ENCODE results near the gene LEO1. TPM values are rescaled to one million over a fixed set of nuclear protein-coding genes. Genes with fewer than 3 reads are reported as not detected.

The LEO1 gene
- total RNA-seq, 4 donors from 2014 or later = 10.6 to 19.7 (median 14.4) TPM

DNA sequence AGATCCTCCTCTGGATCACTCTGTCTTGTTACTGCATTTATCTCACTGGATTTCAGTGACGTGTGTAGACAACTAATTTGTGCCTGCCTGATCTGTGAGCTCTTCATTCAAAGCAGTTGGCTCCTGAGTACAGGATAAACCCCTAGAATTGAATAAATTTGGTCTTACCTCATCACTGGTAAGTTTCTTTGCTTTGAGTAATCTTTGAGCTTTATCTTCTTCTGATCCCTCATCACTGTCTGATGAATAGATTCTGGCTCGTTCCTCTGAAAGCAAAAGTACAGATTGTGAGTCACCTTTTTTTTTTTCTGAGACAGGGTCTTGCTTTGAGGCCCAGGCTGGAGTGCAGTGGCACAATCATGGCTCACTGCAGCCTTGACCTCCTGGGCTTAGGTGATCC, 24.5 kb downstream of the LEO1 start:
- no peak overlapping the region for H3K4me3 ChIP-seq
- 82 to 88% methylated on average over 2 of the region's 2 CpGs for WGBS, 2 donors
- no peaks in the 10 kb centered on the region for H3K9me3 ChIP-seq
- H3K27ac ChIP-seq = no peak overlapping the region
- peaks cover 0 to 72% (median 16%) of the 10 kb centered on the region in 3 donors for H3K36me3 ChIP-seq
- no peaks in the 10 kb centered on the region for H3K27me3 ChIP-seq
- peaks cover 0 to 2% (median 0%) of the 10 kb centered on the region in 4 donors for H3K4me1 ChIP-seq
- DNase-seq (ENCODE audit: low spot score in 2 of 2) = no peak
- TF ChIP-seq EP300 (IDR thresholded peaks at IDR 0.05) (no peak), POLR2A (IDR thresholded peaks at IDR 0.05) (no peak)
- TF ChIP-seq, protein P1, sequence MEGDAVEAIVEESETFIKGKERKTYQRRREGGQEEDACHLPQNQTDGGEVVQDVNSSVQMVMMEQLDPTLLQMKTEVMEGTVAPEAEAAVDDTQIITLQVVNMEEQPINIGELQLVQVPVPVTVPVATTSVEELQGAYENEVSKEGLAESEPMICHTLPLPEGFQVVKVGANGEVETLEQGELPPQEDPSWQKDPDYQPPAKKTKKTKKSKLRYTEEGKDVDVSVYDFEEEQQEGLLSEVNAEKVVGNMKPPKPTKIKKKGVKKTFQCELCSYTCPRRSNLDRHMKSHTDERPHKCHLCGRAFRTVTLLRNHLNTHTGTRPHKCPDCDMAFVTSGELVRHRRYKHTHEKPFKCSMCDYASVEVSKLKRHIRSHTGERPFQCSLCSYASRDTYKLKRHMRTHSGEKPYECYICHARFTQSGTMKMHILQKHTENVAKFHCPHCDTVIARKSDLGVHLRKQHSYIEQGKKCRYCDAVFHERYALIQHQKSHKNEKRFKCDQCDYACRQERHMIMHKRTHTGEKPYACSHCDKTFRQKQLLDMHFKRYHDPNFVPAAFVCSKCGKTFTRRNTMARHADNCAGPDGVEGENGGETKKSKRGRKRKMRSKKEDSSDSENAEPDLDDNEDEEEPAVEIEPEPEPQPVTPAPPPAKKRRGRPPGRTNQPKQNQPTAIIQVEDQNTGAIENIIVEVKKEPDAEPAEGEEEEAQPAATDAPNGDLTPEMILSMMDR (IDR thresholded peaks at IDR 0.05) = no peak

DNA sequence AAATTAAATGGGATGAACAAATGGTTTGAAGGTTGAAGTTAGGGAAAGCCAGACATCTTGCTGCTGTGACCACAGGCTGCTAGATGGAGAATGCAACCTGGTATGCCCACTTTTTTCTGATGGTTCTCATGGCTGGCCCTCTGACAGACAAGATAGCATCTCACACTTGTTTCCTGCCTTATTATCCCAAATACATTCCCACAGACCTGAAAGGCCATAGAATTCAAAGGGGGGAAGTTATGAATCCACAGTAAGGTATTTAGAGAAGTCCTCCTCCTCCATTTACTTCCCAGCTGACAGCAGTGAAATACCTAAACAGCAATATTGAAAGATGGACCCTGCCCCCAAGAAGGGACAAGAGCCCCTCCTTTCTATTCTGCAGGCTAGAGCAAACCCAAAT, 32.4 kb downstream of the LEO1 start:
- TF ChIP-seq POLR2A (IDR thresholded peaks at IDR 0.05) (no peak), EP300 (IDR thresholded peaks at IDR 0.05) (no peak)
- TF ChIP-seq, protein P1 (IDR thresholded peaks at IDR 0.05) = no peak

DNA sequence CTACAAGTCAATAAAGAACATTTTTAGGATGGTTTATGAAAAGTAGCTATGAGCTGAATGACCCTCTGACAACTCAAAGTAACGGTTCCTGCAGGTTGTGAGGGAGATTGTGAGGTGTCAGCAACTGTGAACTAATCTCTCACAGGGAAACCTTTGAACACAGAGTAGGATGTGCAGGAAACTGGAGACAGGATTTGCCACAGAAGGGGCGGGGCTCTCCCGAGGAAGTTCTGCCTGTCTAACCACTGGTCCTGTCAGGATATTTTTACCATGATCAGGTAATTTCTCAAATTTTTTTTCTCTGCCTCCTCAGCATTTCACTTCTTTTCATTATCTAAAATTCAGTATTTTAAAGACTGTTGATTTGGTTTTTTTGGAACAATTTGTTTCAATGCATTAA, 33.3 kb downstream of the LEO1 start:
- Histone ChIP-seq H3K4me3 (no peak overlapping the region), H3K9me3 (no peaks in the 10 kb centered on the region), H3K4me1 (peaks cover 0 to 11% (median 0%) of the 10 kb centered on the region in 4 donors), H3K27me3 (no peaks in the 10 kb centered on the region), H3K36me3 (peaks cover 0 to 56% (median 0%) of the 10 kb centered on the region in 3 donors), H3K27ac (no peak overlapping the region)
- no peak for DNase-seq (ENCODE audit: low spot score in 2 of 2)
- TF ChIP-seq EP300 (IDR thresholded peaks at IDR 0.05) (no peak), POLR2A (IDR thresholded peaks at IDR 0.05) (no peak)
- TF ChIP-seq, protein P1 (IDR thresholded peaks at IDR 0.05) = no peak
- WGBS, 2 donors = 76 to 90% methylated on average over 3 of the region's 3 CpGs

More for the DNA sequence above, 32.4 kb downstream of the LEO1 start:
- H3K27ac ChIP-seq = no peak overlapping the region
- H3K9me3 ChIP-seq = no peaks in the 10 kb centered on the region
- H3K4me1 ChIP-seq = peaks cover 0 to 11% (median 0%) of the 10 kb centered on the region in 4 donors
- H3K36me3 ChIP-seq = peaks cover 0 to 53% (median 0%) of the 10 kb centered on the region in 3 donors
- H3K4me3 ChIP-seq = no peak overlapping the region
- no peak for DNase-seq (ENCODE audit: low spot score in 2 of 2)
- H3K27me3 ChIP-seq = no peaks in the 10 kb centered on the region

DNA sequence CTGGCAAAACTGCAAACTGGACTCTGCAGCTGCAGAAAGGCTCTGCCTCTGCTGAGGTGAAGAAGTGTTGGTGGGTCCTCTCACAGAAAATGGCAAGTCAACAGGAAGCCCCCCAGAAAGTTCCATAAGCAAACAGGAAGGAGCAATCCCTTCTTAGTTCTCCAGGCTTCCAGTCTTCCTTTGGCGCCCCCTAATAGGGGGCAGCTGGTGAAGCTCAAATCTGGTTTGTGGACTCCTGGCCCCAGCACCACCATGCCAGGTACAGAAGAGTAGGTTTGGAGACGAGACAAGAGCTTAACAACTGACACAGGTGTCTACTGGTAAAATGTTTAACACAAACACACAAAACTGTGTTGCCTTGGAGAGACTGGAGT, 35.5 kb downstream of the LEO1 start:
- Histone ChIP-seq H3K27ac (no peak overlapping the region), H3K27me3 (no peaks in the 10 kb centered on the region), H3K36me3 (peaks cover 0 to 54% (median 0%) of the 10 kb centered on the region in 3 donors), H3K4me3 (no peak overlapping the region), H3K4me1 (peaks cover 0 to 4% (median 0%) of the 10 kb centered on the region in 4 donors), H3K9me3 (no peaks in the 10 kb centered on the region)
- WGBS, 2 donors = 82 to 88% methylated on average over 2 of the region's 2 CpGs
- no peak for TF ChIP-seq POLR2A (IDR thresholded peaks at IDR 0.05)
- TF ChIP-seq EP300 (IDR thresholded peaks at IDR 0.05) = no peak
- TF ChIP-seq, protein P1 (IDR thresholded peaks at IDR 0.05) = no peak
- no peak for DNase-seq (ENCODE audit: low spot score in 2 of 2)

DNA sequence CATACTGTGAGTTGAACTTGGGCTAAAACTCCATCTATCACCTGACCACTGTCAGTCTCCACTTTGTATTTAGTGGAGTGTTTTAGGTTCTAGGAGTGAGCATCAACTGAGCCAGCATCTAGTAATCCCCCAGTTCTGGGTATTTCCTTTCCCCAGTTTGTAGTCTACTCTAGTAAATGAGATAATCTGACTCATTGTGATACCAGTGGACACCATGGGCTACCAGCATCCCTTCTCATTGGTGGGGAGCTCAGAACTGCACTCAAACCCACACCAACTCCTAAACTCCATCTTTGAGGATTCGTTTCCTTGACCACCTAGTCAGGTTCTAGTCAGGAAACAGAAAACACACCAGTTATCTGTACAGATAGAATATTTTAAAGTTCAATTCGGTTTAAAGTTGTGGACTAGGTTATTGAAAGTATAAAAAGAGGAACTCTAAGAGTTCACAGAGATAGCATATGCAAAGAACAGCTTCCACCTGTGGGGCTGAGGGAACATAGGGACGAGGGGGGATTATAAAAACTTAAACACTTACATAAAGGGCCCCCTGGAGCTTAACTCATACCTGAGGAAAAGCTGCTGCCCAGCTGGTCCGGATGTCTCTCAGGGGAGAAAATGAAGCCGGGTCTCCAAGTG, 36.0 kb downstream of the LEO1 start:
- 73 to 75% methylated on average over 5 of the region's 5 CpGs for WGBS, 2 donors
- no peak overlapping the region for H3K4me3 ChIP-seq
- peaks cover 0 to 53% (median 0%) of the 10 kb centered on the region in 3 donors for H3K36me3 ChIP-seq
- H3K4me1 ChIP-seq = peaks cover 0 to 4% (median 0%) of the 10 kb centered on the region in 4 donors
- DNase-seq (ENCODE audit: low spot score in 2 of 2) = no peak
- TF ChIP-seq, protein P1 (IDR thresholded peaks at IDR 0.05) = no peak
- TF ChIP-seq EP300 (IDR thresholded peaks at IDR 0.05) (no peak), POLR2A (IDR thresholded peaks at IDR 0.05) (no peak)
- no peak overlapping the region for H3K27ac ChIP-seq
- H3K27me3 ChIP-seq = no peaks in the 10 kb centered on the region
- no peaks in the 10 kb centered on the region for H3K9me3 ChIP-seq

Measured in tibial nerve (tissue), 4 donors.